Measurements from ENCODE around the gene TIMM17B. TPM values are rescaled to one million over a fixed set of nuclear protein-coding genes. Genes with fewer than 3 reads are reported as not detected.

TIMM17B gene
- total RNA-seq, 1 experiment from 2014 or later, result 86.1 TPM

- no TSS peak for BruUV-seq (replicated peaks)
- no peak for DNase-seq
- Mint-ChIP-seq H3K4me3 (ENCODE audit: low read depth, unreplicated experiment) (no peak overlapping the region), H3K4me1 (ENCODE audit: low read depth, unreplicated experiment) (no peaks in the 10 kb centered on the region), H3K27me3 (ENCODE audit: unreplicated experiment) (no peaks in the 10 kb centered on the region), H3K36me3 (ENCODE audit: insufficient read depth, unreplicated experiment) (peaks cover 31% of the 10 kb centered on the region), H3K9me3 (ENCODE audit: low read depth, unreplicated experiment) (no peaks in the 10 kb centered on the region), H3K27ac (ENCODE audit: unreplicated experiment) (no peak overlapping the region)
- CTCF ChIA-PET, result interaction anchor here (0.9 to 1.1 kb wide), 2 partner anchors 10 to 17 kb away, joined by 4 to 9 read pairs; partner anchors contain the start of gene OTUD5
- intact Hi-C loops (cut with micrococcal nuclease; ENCODE audit: unreplicated experiment), result loop anchor here (10.0 kb wide), 1 partner anchor 176 kb away; the partner anchor contains the start of gene GLOD5
- TF ChIP-seq CTCF (IDR thresholded peaks at IDR 0.05; ENCODE audit: unreplicated experiment), result no peak
These were observed 42.9 kb upstream of the TIMM17B start for GRCh38 chrX:48940404-48940955.

- Mint-ChIP-seq H3K4me1 (ENCODE audit: low read depth, unreplicated experiment) (no peaks in the 10 kb centered on the region), H3K9me3 (ENCODE audit: low read depth, unreplicated experiment) (no peaks in the 10 kb centered on the region)
- intact Hi-C loops (cut with micrococcal nuclease; ENCODE audit: unreplicated experiment), result loop anchor here (10.0 kb wide), 1 partner anchor 175 kb away; the partner anchor contains the start of gene GLOD5
These were observed 42.1 kb upstream of the TIMM17B start for GRCh38 chrX:48939524-48940228.

GRCh38 chrX:48938721-48939425 lies 41.3 kb upstream of the TIMM17B start:
- no peak overlapping the region for H3K27ac Mint-ChIP-seq (ENCODE audit: unreplicated experiment)
- CTCF ChIA-PET, result no interaction called here
- no peak for DNase-seq
- H3K4me1 Mint-ChIP-seq (ENCODE audit: low read depth, unreplicated experiment), result no peaks in the 10 kb centered on the region
- intact Hi-C loops (cut with micrococcal nuclease; ENCODE audit: unreplicated experiment), result no loop called here
- H3K27me3 Mint-ChIP-seq (ENCODE audit: unreplicated experiment), result no peaks in the 10 kb centered on the region
- no peak for TF ChIP-seq CTCF (IDR thresholded peaks at IDR 0.05; ENCODE audit: unreplicated experiment)
- no peak overlapping the region for H3K4me3 Mint-ChIP-seq (ENCODE audit: low read depth, unreplicated experiment)
- no TSS peak for BruUV-seq (replicated peaks)
- H3K36me3 Mint-ChIP-seq (ENCODE audit: insufficient read depth, unreplicated experiment), result peaks cover 40% of the 10 kb centered on the region
- no peaks in the 10 kb centered on the region for H3K9me3 Mint-ChIP-seq (ENCODE audit: low read depth, unreplicated experiment)

More at GRCh38 chrX:48939524-48940228, 42.1 kb upstream of the TIMM17B start:
- no TSS peak for BruUV-seq (replicated peaks)
- no peak overlapping the region for H3K4me3 Mint-ChIP-seq (ENCODE audit: low read depth, unreplicated experiment)
- DNase-seq, result no peak
- H3K27ac Mint-ChIP-seq (ENCODE audit: unreplicated experiment), result no peak overlapping the region
- CTCF ChIA-PET, result interaction anchor here (1.1 kb wide), 1 partner anchor 9 kb away, joined by 4 read pairs; no protein-coding TSS in a partner anchor
- TF ChIP-seq CTCF (IDR thresholded peaks at IDR 0.05; ENCODE audit: unreplicated experiment), result no peak
- H3K27me3 Mint-ChIP-seq (ENCODE audit: unreplicated experiment), result no peaks in the 10 kb centered on the region
- H3K36me3 Mint-ChIP-seq (ENCODE audit: insufficient read depth, unreplicated experiment), result peaks cover 33% of the 10 kb centered on the region

GRCh38 chrX:48937054-48937907 lies 39.7 kb upstream of the TIMM17B start:
- DNase-seq, result no peak
- H3K36me3 Mint-ChIP-seq (ENCODE audit: insufficient read depth, unreplicated experiment), result peaks cover 35% of the 10 kb centered on the region
- intact Hi-C loops (cut with micrococcal nuclease; ENCODE audit: unreplicated experiment), result no loop called here

More at GRCh38 chrX:48937054-48937907, 39.7 kb upstream of the TIMM17B start:
- no peaks in the 10 kb centered on the region for H3K4me1 Mint-ChIP-seq (ENCODE audit: low read depth, unreplicated experiment)
- H3K27ac Mint-ChIP-seq (ENCODE audit: unreplicated experiment), result no peak overlapping the region
- H3K27me3 Mint-ChIP-seq (ENCODE audit: unreplicated experiment), result no peaks in the 10 kb centered on the region
- CTCF ChIA-PET, result no interaction called here
- no TSS peak for BruUV-seq (replicated peaks)
- no peaks in the 10 kb centered on the region for H3K9me3 Mint-ChIP-seq (ENCODE audit: low read depth, unreplicated experiment)
- no peak for TF ChIP-seq CTCF (IDR thresholded peaks at IDR 0.05; ENCODE audit: unreplicated experiment)
- H3K4me3 Mint-ChIP-seq (ENCODE audit: low read depth, unreplicated experiment), result no peak overlapping the region
